ENCODE results near the gene RASL10B.

The RASL10B gene

GRCh38 chr17:35760587-35760986, 29.1 kb downstream of the RASL10B start, which contains the start of gene C17orf50:
TSS of gene C17orf50 (plus strand) at chr17:35760887. CDS start at chr17:35760942, 55 bp downstream.
- no peak within 1 kb of the TSS for H3K4me3 ChIP-seq (ENCODE audit: low read depth, low read length)
- DNase-seq (ENCODE audit: low read depth) = no peak

GRCh38 chr17:35761601-35762000, 30.2 kb downstream of the RASL10B start:
- DNase-seq (ENCODE audit: low read depth) = no peak
- H3K4me3 ChIP-seq (ENCODE audit: low read depth, low read length) = no peak overlapping the region

GRCh38 chr17:35763767-35764122, 32.3 kb downstream of the RASL10B start:
- peak overlapping the region; percentile 44 for H3K4me3 ChIP-seq (ENCODE audit: low read depth, low read length)
- DNase-seq (ENCODE audit: low read depth) = no peak

GRCh38 chr17:35764123-35764991, 32.9 kb downstream of the RASL10B start:
- H3K4me3 ChIP-seq (ENCODE audit: low read depth, low read length) = peak overlapping the region; percentile 44
- no peak for DNase-seq (ENCODE audit: low read depth)

GRCh38 chr17:35765086-35765710, 33.8 kb downstream of the RASL10B start:
- H3K4me3 ChIP-seq (ENCODE audit: low read depth, low read length) = no peak overlapping the region

GRCh38 chr17:35765756-35766488, 34.5 kb downstream of the RASL10B start:
- no peak overlapping the region for H3K4me3 ChIP-seq (ENCODE audit: low read depth, low read length)
- no peak for DNase-seq (ENCODE audit: low read depth)

More at GRCh38 chr17:35765086-35765710, 33.8 kb downstream of the RASL10B start:
- DNase-seq (ENCODE audit: low read depth) = no peak

- DNase-seq (ENCODE audit: low read depth) = no peak
- no peak overlapping the region for H3K4me3 ChIP-seq (ENCODE audit: low read depth, low read length)
These were observed 35.0 kb downstream of the RASL10B start for GRCh38 chr17:35766489-35766877.

- DNase-seq (ENCODE audit: low read depth) = no peak
- H3K4me3 ChIP-seq (ENCODE audit: low read depth, low read length) = no peak overlapping the region
These were observed 35.6 kb downstream of the RASL10B start for GRCh38 chr17:35766903-35767510.

GRCh38 chr17:35768797-35769196, 37.4 kb downstream of the RASL10B start:
- DNase-seq (ENCODE audit: low read depth) = no peak
- H3K4me3 ChIP-seq (ENCODE audit: low read depth, low read length) = no peak overlapping the region

GRCh38 chr17:35769895-35770486, 38.6 kb downstream of the RASL10B start:
- no peak overlapping the region for H3K4me3 ChIP-seq (ENCODE audit: low read depth, low read length)
- DNase-seq (ENCODE audit: low read depth) = no peak

GRCh38 chr17:35773129-35773528, 41.7 kb downstream of the RASL10B start:
- H3K4me3 ChIP-seq (ENCODE audit: low read depth, low read length) = no peak overlapping the region
- DNase-seq (ENCODE audit: low read depth) = no peak

GRCh38 chr17:35773679-35774425, 42.4 kb downstream of the RASL10B start:
- no peak for DNase-seq (ENCODE audit: low read depth)
- no peak overlapping the region for H3K4me3 ChIP-seq (ENCODE audit: low read depth, low read length)

- H3K4me3 ChIP-seq (ENCODE audit: low read depth, low read length) = no peak overlapping the region
- no peak for DNase-seq (ENCODE audit: low read depth)
These were observed 43.1 kb downstream of the RASL10B start for GRCh38 chr17:35774499-35774898.

- H3K4me3 ChIP-seq (ENCODE audit: low read depth, low read length) = no peak overlapping the region
- DNase-seq (ENCODE audit: low read depth) = no peak
These were observed 43.6 kb downstream of the RASL10B start for GRCh38 chr17:35775039-35775438.

GRCh38 chr17:35775583-35775982, 44.1 kb downstream of the RASL10B start:
- no peak for DNase-seq (ENCODE audit: low read depth)
- H3K4me3 ChIP-seq (ENCODE audit: low read depth, low read length) = no peak overlapping the region

- no peak overlapping the region for H3K4me3 ChIP-seq (ENCODE audit: low read depth, low read length)
- no peak for DNase-seq (ENCODE audit: low read depth)
These were observed 47.3 kb downstream of the RASL10B start for GRCh38 chr17:35778641-35779196.

- no peak for DNase-seq (ENCODE audit: low read depth)
These were observed 49.5 kb downstream of the RASL10B start for GRCh38 chr17:35780950-35781349.

GRCh38 chr17:35784895-35785294, 53.5 kb downstream of the RASL10B start:
- H3K4me3 ChIP-seq (ENCODE audit: low read depth, low read length) = no peak overlapping the region
- DNase-seq (ENCODE audit: low read depth) = no peak

More at GRCh38 chr17:35780950-35781349, 49.5 kb downstream of the RASL10B start:
- H3K4me3 ChIP-seq (ENCODE audit: low read depth, low read length) = no peak overlapping the region

Measured in skeletal muscle cell (primary cell).